Measurements from ENCODE around the gene SLC13A1. TPM values are rescaled to one million over a fixed set of nuclear protein-coding genes. Genes with fewer than 3 reads are reported as not detected.

SLC13A1 gene
- total and polyA plus RNA-seq, 10 of the 15 experiments (the other 5 are each of a cell fraction or from before 2014, with no cell fraction given), result 0.10 TPM; not detected in 9

DNA sequence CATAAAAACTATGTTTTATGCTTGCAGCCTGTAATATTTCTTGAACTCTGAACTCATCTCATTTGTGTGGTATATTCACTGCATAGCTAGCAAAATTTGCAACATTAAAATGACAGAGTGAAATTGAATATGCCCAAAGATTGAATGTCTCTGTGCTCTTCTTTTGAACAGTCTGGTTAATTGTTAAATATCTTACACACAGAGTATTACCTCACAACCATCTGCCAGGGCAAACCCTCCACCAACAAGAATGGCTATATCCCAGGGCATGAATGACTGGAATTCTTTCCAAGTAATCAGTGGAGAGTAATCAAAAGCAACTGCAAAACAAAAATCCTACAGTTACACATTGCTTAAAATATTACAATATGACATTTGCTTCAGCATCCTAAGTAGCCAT is 76.9 kb downstream of the SLC13A1 start:
- RAD21 ChIA-PET (ENCODE audit: unreplicated experiment), result no interaction called here
- H3K9ac ChIP-seq (ENCODE audit: control insufficient read depth, insufficient read depth, low read length), result no peak overlapping the region
- no TSS peak for BruUV-seq (replicated peaks)
- H4K20me1 ChIP-seq (ENCODE audit: control insufficient read depth, insufficient read depth), result no peaks in the 10 kb centered on the region
- ATAC-seq (no peak), FAIRE-seq (no peak), DNase-seq (ENCODE audit: low read depth, low spot score) (no peak)
- POLR2A ChIA-PET, result no interaction called here
- no peaks in the 10 kb centered on the region for H3K36me3 ChIP-seq (ENCODE audit: control insufficient read depth in 2 of 2, insufficient read depth in 2 of 2, low read length in 1 of 2)
- CTCF ChIA-PET, result interaction anchor here (0.8 to 1.8 kb wide), 2 partner anchors 10 kb away, joined by 3 to 4 read pairs; no protein-coding TSS in a partner anchor
- H3K27ac ChIP-seq (ENCODE audit: control insufficient read depth, insufficient read depth), result no peak overlapping the region
- H3K27me3 ChIP-seq (replicated peaks in 1 of 2; ENCODE audit: control insufficient read depth in 2 of 2, insufficient read depth in 2 of 2, low read length in 1 of 2), result no peaks in the 10 kb centered on the region
- no peaks in the 10 kb centered on the region for H3K79me2 ChIP-seq (ENCODE audit: control insufficient read depth, insufficient read depth, low read length)
- TF ChIP-seq TCF7 (IDR thresholded peaks at IDR 0.05; ENCODE audit: borderline replicate concordance) (no peak), SRF (IDR thresholded peaks at IDR 0.05; ENCODE audit: low read depth in 2 of 2, low read length in 2 of 2) (no peak), CEBPB (IDR thresholded peaks at IDR 0.05; ENCODE audit: borderline replicate concordance in 1 of 2, low read depth in 2 of 2, low read length in 2 of 2) (no peak), RB1 (IDR thresholded peaks at IDR 0.05; ENCODE audit: borderline replicate concordance) (no peak), CREM (IDR thresholded peaks at IDR 0.05; ENCODE audit: low read depth) (no peak), ZNF217 (IDR thresholded peaks at IDR 0.05) (no peak), BMI1 (IDR thresholded peaks at IDR 0.05; ENCODE audit: borderline replicate concordance) (no peak), TCF3 (IDR thresholded peaks at IDR 0.05; ENCODE audit: borderline replicate concordance, insufficient read depth, low read depth, low read length) (no peak), SREBF2 (IDR thresholded peaks at IDR 0.05; ENCODE audit: low read length) (no peak), HDGF (IDR thresholded peaks at IDR 0.05) (no peak), ZSCAN29 (IDR thresholded peaks at IDR 0.05) (no peak), CHD1 (IDR thresholded peaks at IDR 0.05; ENCODE audit: low read depth, low read length) (no peak), TAF1 (IDR thresholded peaks at IDR 0.05; ENCODE audit: borderline replicate concordance, low read depth, low read length) (no peak), POLR2A (IDR thresholded peaks at IDR 0.05; ENCODE audit: low read depth, low read length) (no peak), FOXK2 (IDR thresholded peaks at IDR 0.05) (no peak), NR2C1 (IDR thresholded peaks at IDR 0.05) (no peak)
- TF ChIP-seq, protein P1, sequence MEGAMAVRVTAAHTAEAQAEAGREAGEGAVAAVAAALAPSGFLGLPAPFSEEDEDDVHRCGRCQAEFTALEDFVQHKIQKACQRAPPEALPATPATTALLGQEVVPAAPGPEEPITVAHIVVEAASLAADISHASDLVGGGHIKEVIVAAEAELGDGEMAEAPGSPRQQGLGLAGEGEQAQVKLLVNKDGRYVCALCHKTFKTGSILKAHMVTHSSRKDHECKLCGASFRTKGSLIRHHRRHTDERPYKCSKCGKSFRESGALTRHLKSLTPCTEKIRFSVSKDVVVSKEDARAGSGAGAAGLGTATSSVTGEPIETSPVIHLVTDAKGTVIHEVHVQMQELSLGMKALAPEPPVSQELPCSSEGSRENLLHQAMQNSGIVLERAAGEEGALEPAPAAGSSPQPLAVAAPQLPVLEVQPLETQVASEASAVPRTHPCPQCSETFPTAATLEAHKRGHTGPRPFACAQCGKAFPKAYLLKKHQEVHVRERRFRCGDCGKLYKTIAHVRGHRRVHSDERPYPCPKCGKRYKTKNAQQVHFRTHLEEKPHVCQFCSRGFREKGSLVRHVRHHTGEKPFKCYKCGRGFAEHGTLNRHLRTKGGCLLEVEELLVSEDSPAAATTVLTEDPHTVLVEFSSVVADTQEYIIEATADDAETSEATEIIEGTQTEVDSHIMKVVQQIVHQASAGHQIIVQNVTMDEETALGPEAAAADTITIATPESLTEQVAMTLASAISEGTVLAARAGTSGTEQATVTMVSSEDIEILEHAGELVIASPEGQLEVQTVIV (IDR thresholded peaks at IDR 0.05; ENCODE audit: borderline replicate concordance, partially characterized antibody), result no peak
- TF ChIP-seq, protein P2, sequence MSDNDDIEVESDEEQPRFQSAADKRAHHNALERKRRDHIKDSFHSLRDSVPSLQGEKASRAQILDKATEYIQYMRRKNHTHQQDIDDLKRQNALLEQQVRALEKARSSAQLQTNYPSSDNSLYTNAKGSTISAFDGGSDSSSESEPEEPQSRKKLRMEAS (IDR thresholded peaks at IDR 0.05; ENCODE audit: low read depth, low read length), result no peak
- H3K4me1 ChIP-seq (ENCODE audit: control insufficient read depth, insufficient read depth, low read length), result no peaks in the 10 kb centered on the region
- H3K4me2 ChIP-seq (ENCODE audit: control insufficient read depth, insufficient read depth), result no peak overlapping the region
- no peaks in the 10 kb centered on the region for H3K9me3 ChIP-seq (replicated peaks; ENCODE audit: control insufficient read depth, insufficient read depth, low read length)
- SMC1A ChIA-PET (ENCODE audit: uncharacterized antibody, unreplicated experiment), result no interaction called here
- no peak overlapping the region for H2AFZ ChIP-seq (ENCODE audit: control insufficient read depth, low read depth, low read length)
- in situ Hi-C loops (cut with MboI), result no loop called here
- intact Hi-C loops (cut with micrococcal nuclease; ENCODE audit: unreplicated experiment), result no loop called here
- no peak overlapping the region for H3K4me3 ChIP-seq

All from GM12878 (cell line).